ENCODE results near the gene CEBPB.

Gene CEBPB

DNA sequence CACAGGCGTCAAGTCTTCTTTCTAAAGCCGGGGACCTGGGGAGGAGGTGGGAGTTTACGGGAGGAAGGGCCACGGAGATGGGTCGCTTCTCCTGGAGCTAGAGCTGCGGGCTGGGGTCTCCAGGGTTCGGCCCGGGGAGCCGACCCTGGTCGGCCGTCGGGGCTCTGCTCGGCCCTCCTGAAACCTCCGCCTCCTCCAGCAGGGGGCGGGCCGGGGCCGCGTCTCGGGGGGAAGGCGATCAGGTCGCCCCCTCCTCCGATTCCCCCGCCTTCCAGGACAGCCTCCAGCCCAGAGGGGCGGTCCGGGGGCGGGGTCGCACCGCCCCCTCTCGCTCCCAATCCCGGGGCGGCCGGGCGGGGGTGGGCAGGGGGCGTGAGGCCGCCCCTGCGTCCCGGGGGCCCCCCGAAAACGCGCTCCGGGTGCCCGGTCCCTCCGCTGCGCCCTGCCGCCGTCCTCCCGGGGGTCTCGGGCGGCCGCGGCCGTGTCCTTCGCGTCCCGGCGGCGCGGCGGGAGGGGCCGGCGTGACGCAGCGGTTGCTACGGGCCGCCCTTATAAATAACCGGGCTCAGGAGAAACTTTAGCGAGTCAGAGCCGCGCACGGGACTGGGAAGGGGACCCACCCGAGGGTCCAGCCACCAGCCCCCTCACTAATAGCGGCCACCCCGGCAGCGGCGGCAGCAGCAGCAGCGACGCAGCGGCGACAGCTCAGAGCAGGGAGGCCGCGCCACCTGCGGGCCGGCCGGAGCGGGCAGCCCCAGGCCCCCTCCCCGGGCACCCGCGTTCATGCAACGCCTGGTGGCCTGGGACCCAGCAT is at the start of gene CEBPB:
CEBPB (plus strand) TSS at position 580 of the 814 bp plus-strand sequence; CDS start at position 784, 204 bp downstream.
- peak; percentile 96 for DNase-seq (ENCODE audit: low spot score)
- TF ChIP-seq, protein P1, sequence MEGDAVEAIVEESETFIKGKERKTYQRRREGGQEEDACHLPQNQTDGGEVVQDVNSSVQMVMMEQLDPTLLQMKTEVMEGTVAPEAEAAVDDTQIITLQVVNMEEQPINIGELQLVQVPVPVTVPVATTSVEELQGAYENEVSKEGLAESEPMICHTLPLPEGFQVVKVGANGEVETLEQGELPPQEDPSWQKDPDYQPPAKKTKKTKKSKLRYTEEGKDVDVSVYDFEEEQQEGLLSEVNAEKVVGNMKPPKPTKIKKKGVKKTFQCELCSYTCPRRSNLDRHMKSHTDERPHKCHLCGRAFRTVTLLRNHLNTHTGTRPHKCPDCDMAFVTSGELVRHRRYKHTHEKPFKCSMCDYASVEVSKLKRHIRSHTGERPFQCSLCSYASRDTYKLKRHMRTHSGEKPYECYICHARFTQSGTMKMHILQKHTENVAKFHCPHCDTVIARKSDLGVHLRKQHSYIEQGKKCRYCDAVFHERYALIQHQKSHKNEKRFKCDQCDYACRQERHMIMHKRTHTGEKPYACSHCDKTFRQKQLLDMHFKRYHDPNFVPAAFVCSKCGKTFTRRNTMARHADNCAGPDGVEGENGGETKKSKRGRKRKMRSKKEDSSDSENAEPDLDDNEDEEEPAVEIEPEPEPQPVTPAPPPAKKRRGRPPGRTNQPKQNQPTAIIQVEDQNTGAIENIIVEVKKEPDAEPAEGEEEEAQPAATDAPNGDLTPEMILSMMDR (IDR thresholded peaks at IDR 0.05; ENCODE audit: extremely low read depth, missing control alignments), result peak; percentile 12

DNA sequence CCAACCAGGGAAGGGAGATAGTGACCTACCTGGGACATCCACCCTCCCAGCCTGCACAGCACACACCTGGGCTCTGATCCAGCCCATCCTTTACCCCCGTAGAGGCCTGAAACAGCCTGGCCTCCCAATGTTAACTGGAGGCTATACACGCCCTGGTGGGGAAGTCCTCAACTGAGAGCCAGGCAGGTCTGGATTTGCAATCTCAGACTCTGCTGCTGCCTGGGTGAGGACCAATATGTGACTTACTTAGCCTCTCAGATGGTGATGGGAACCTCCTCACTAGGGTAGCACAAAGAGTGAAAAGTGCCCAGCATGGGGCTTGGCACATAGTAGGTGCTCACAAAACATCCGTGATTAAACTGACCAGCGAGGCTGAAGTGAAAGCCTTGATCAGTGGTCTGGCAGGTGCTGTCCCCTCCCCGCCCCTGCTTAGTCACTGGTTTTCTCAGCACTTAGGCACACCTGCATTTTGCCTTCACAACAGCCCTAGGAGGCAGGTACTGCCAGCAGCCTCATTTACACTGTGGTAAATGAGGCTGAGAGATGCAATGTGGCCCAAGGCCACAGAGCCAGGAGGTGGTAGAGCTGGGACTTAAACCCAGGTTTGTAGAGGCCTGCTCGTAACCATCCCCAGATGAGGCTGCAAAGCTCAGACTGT is 49.5 kb upstream of the CEBPB start:
- DNase-seq (ENCODE audit: low spot score), result no peak
- TF ChIP-seq, protein P1 (IDR thresholded peaks at IDR 0.05; ENCODE audit: extremely low read depth, missing control alignments), result no peak

DNA sequence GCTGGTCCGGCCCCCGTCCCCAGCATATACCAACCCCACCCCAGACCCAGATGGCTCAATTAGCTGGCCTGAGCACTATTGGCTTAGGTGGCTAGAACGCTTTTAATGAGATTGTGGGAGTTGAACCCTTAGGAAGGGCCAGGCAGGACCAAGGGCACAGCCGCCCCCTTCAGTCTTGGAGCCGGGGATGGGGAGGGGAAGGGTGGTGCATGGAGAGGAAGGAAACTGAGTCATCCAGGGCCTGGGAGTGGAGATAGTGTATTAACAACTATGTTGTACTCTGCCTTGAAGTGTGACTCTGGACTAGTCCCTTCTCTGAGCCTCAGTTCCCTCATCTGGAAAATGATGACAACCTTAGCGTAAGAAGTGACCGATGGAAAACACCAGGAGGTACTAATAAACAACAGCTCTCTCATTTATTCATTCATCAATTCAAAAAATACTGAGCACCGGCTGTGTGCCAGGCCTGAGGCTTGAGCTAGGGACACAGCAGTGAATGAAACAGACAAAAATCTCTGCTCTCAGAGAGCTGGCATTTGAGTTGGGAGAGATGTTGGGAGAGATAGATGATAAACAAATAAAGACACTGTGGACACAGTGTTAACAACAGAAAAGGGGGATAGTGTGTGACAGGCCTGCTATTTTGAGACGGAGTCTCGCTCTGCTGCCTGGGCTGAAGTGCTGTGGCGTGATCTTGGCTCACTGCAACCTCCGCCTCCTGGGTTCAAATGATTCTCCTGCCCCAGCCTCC is 48.6 kb upstream of the CEBPB start:
- DNase-seq (ENCODE audit: low spot score), result no peak
- TF ChIP-seq, protein P1 (IDR thresholded peaks at IDR 0.05; ENCODE audit: extremely low read depth, missing control alignments), result no peak

DNA sequence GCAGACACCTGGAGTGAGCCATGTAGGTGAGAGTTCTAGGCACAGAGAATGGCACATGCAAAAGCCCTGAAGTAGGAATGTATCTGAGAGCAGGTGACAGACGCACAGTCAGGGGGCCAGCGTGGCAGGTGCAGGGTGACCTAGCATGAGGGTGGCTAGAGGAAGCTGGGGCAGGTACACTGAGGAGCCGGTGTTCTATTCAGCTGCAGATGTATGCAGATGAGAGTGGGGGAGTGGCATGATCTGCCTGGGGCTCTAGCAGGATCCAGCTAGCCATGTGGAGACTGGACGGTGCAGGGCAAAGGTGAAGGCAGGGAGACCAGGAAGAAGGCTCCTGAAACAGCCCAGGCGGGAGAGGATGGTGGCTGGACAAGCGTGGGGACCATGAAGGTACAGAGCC is 47.8 kb upstream of the CEBPB start:
- no peak for DNase-seq (ENCODE audit: low spot score)

DNA sequence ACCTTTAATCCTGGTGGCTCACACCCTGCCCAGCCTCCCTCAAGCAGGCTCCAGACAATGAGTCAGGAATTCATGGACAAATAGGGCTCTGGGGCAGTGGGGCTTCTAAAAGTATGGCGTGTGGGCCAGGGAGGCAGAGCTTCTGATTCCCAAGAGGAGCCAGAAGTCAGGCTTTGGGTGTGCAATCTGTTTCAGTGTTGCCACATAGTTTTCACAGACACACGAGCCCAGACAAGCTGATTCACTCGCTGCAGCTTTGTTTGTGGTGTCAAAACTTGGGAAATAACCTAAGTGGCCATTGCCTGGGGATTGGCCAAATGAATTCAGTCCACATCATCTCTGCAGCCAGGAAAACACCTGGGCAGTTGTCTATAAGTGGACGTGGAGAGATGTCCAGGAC is 46.3 kb upstream of the CEBPB start:
- DNase-seq (ENCODE audit: low spot score), result no peak
- TF ChIP-seq, protein P1 (IDR thresholded peaks at IDR 0.05; ENCODE audit: extremely low read depth, missing control alignments), result no peak

More for the DNA sequence above, 47.8 kb upstream of the CEBPB start:
- TF ChIP-seq, protein P1 (IDR thresholded peaks at IDR 0.05; ENCODE audit: extremely low read depth, missing control alignments), result no peak

DNA sequence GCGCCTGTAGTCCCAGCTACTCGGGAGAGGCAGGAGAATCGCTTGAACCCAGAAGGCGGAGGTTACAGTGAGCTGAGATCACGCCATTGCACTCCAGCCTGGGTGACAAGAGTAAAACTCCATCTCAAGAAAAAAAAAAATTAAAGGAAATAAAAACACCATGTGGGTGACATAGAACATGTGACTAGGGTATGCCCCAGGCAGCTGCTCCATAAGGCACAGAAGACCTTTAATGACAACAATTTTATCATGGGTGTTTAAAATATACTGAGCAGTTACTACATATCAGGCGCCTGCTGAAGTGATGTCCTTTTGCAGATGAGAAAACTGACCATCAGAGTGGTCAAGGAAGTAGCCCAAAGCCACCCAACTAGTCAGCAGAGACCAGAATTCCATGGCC is 45.1 kb upstream of the CEBPB start:
- TF ChIP-seq, protein P1 (IDR thresholded peaks at IDR 0.05; ENCODE audit: extremely low read depth, missing control alignments), result no peak
- no peak for DNase-seq (ENCODE audit: low spot score)
